Esophagus muscularis mucosa (tissue), 3 donors: ENCODE measurements around the gene COL4A6.

Experiments used
- POLR2A ChIP-seq: fragments of 450-650 bp; IDR thresholded peaks from one replicate; pipeline ENCODE4 v1.6.1; 2017; ENCODE audit warnings: antibody characterized with exemption, moderate library complexity, mild to moderate bottlenecking, low read depth
- POLR2AphosphoS5 ChIP-seq, 2 donors: sonication (generic); formaldehyde crosslinking; IDR thresholded peaks; one replicate each; pipeline ENCODE4 v1.6.1; 2017; ENCODE audit warnings: antibody characterized with exemption in 2 of 2
- TF ChIP-seq, protein P1 (sequence below), 3 experiments: fragments of 200-600 bp in 2 of 3; fragments of 450-650 bp in 1 of 3; sonication (generic) in 2 of 3; IDR thresholded peaks; one replicate each; pipeline ENCODE4 v1.5.1; 2017 to 2019; ENCODE audit warnings: antibody characterized with exemption in 3 of 3, mild to moderate bottlenecking in 2 of 3, moderate library complexity in 1 of 3

DNA sequence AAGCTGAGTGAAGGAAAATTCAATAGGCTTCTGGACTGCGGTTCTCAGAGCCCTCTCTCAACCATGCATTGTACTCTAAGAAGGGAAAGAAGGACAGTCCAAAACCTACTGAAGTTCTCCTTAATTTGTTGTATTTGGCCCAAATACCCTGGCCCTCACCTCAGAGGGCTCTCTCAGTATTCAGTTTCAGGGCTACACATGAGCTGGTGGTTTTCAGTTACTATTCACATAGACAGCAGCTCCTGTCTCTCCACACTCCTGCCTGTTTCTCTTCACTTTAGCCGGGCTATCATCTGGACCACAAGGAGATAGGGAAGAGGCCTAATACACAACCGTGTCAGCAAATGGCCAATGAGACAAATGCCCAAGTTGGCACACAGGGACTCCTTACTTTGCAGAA, 280.6 kb downstream of the COL4A6 start:
- TF ChIP-seq, protein P1, sequence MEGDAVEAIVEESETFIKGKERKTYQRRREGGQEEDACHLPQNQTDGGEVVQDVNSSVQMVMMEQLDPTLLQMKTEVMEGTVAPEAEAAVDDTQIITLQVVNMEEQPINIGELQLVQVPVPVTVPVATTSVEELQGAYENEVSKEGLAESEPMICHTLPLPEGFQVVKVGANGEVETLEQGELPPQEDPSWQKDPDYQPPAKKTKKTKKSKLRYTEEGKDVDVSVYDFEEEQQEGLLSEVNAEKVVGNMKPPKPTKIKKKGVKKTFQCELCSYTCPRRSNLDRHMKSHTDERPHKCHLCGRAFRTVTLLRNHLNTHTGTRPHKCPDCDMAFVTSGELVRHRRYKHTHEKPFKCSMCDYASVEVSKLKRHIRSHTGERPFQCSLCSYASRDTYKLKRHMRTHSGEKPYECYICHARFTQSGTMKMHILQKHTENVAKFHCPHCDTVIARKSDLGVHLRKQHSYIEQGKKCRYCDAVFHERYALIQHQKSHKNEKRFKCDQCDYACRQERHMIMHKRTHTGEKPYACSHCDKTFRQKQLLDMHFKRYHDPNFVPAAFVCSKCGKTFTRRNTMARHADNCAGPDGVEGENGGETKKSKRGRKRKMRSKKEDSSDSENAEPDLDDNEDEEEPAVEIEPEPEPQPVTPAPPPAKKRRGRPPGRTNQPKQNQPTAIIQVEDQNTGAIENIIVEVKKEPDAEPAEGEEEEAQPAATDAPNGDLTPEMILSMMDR (IDR thresholded peaks at IDR 0.05): no peak
- TF ChIP-seq POLR2A: no peak
- TF ChIP-seq POLR2AphosphoS5 (IDR thresholded peaks at IDR 0.05): no peak
